ENCODE results near the gene COX6B2. TPM values are rescaled to one million over a fixed set of nuclear protein-coding genes. Genes with fewer than 3 reads are reported as not detected.
A peak's percentile ranks its signal among the peaks of the same experiment; 100 is the strongest.

COX6B2 gene
- total RNA-seq, 4 donors from 2014 or later, result not detected

DNA sequence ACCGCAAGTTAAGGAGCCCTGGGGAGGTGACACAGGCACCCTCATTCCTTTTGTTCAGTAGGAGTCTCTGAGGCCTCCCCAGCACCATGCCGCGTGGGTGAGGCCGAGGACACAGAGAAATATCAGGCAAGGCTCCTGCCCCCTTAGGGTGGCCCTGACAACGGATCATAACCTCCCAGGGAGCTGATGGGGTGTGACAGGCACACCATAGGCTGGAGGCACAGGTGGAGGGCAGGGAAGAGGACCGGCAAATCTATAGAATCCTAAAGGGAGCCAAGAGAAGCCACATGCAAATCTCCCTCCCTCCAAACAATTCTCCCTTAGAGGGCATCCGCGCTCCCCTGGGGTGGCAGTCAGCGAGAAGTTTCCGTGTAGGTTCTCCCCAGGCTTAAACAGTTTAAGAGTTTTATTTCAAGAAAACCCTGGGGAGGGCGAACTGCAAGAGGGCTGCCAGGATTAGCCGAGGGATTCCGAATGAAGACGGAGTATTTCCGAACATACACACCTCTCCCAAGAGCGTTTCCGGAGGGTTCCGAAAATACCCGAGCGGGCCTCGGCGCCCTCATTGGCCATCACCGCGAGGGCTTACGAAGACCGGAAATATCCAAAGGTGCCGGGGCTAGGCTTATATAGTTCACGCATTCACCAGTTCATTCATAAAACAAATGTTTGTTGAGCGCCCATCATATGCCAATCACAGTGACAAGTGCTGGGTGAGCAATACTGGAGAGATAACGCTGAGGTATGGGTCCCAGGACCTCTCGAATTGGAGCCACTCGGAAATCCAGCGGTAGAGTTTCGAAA lies 30.6 kb upstream of the COX6B2 start:
- no peak for TF ChIP-seq CTCF (IDR thresholded peaks at IDR 0.05)
- no peak for TF ChIP-seq POLR2AphosphoS5 (IDR thresholded peaks at IDR 0.05)
- no peak for TF ChIP-seq EP300 (IDR thresholded peaks at IDR 0.05)
- TF ChIP-seq POLR2A (IDR thresholded peaks at IDR 0.05), result no peak
- ATAC-seq, result peak; percentile 91
- Histone ChIP-seq H3K4me3 (peak overlapping the region; percentile 27 to 79), H3K9me3 (no peaks in the 10 kb centered on the region), H3K27me3 (no peaks in the 10 kb centered on the region), H3K27ac (peak overlapping the region; percentile 74 to 98 (median 92)), H3K4me1 (peaks cover 0 to 60% (median 44%) of the 10 kb centered on the region in 3 donors), H3K36me3 (peaks cover 0 to 31% of the 10 kb centered on the region in 2 donors)
- 0 to 43% methylated on average over 5 to 10 of the region's 34 CpGs for WGBS, 2 donors (ENCODE audit: low coverage in 1 of 2)

- peaks cover 0 to 23% of the 10 kb centered on the region in 2 donors for H3K36me3 ChIP-seq
Observed at GRCh38 chr19:55384131-55384919, 29.8 kb upstream of the COX6B2 start, which contains the start of gene TMEM238. TSS of gene TMEM238 (minus strand) at chr19:55384292. CDS start at chr19:55384259, 33 bp downstream.

GRCh38 chr19:55383279-55384130 lies 29.0 kb upstream of the COX6B2 start:
- Histone ChIP-seq H3K27me3 (no peaks in the 10 kb centered on the region), H3K4me3 (peak overlapping the region; percentile 27 to 79), H3K27ac (peak overlapping the region in 3 of 4 donors; percentile 91 to 98 (median 92)), H3K36me3 (peaks cover 0 to 14% of the 10 kb centered on the region in 2 donors), H3K9me3 (no peaks in the 10 kb centered on the region), H3K4me1 (peaks cover 0 to 44% (median 35%) of the 10 kb centered on the region in 3 donors)
- ATAC-seq, result peak; percentile 29
- WGBS, 2 donors (ENCODE audit: low coverage in 1 of 2), result 7 to 29% methylated on average over 7 to 11 of the region's 88 CpGs
- no peak for TF ChIP-seq EP300 (IDR thresholded peaks at IDR 0.05)
- peak; percentile 20 for TF ChIP-seq POLR2AphosphoS5 (IDR thresholded peaks at IDR 0.05)
- TF ChIP-seq POLR2A (IDR thresholded peaks at IDR 0.05), result peak; percentile 9 to 19
- TF ChIP-seq CTCF (IDR thresholded peaks at IDR 0.05), result peak in 3 of 4 experiments; percentile 17 to 43 (median 20)

More at GRCh38 chr19:55384131-55384919, 29.8 kb upstream of the COX6B2 start, which contains the start of gene TMEM238:
- Histone ChIP-seq H3K9me3 (no peaks in the 10 kb centered on the region), H3K27ac (peak within 1 kb of the TSS; percentile 74 to 98 (median 92)), H3K4me1 (peaks cover 0 to 52% (median 41%) of the 10 kb centered on the region in 3 donors), H3K4me3 (peak within 1 kb of the TSS; percentile 27 to 79), H3K27me3 (no peaks in the 10 kb centered on the region)
- no peak for ATAC-seq
- TF ChIP-seq EP300 (IDR thresholded peaks at IDR 0.05) (no peak), POLR2A (IDR thresholded peaks at IDR 0.05) (peak in 1 of 2 donors; percentile 11)
- WGBS, 2 donors (ENCODE audit: low coverage in 1 of 2), result 64% methylated on average over 5 of the region's 72 CpGs; no CpG with 5 or more reads in 1 of the 2 donors

- no peak for ATAC-seq
- peaks cover 0 to 5% of the 10 kb centered on the region in 2 donors for H3K36me3 ChIP-seq
- no peak overlapping the region for H3K27ac ChIP-seq
- WGBS, 2 donors (ENCODE audit: low coverage in 1 of 2), result 100% methylated on average over 1 to 3 of the region's 3 CpGs
- H3K9me3 ChIP-seq, result no peaks in the 10 kb centered on the region
- TF ChIP-seq POLR2A (IDR thresholded peaks at IDR 0.05), result no peak
- no peak for TF ChIP-seq EP300 (IDR thresholded peaks at IDR 0.05)
- no peak for TF ChIP-seq POLR2AphosphoS5 (IDR thresholded peaks at IDR 0.05)
- TF ChIP-seq CTCF (IDR thresholded peaks at IDR 0.05), result no peak
- H3K27me3 ChIP-seq, result peaks cover 6% of the 10 kb centered on the region
- peaks cover 0 to 39% (median 27%) of the 10 kb centered on the region in 3 donors for H3K4me1 ChIP-seq
- H3K4me3 ChIP-seq, result no peak overlapping the region
Observed at GRCh38 chr19:55382522-55383054, 28.1 kb upstream of the COX6B2 start.
